KMS-11 (cell line): ENCODE measurements around the gene GALNT17.
"Not testable (repeated sequence)": the region's sequence is repeated elsewhere in the genome, so short reads cannot be mapped to it uniquely, and the experiment has no call there.

Experiments used
- H2AFZ ChIP-seq: fragments of 200-600 bp; sonication (generic); 2 replicates; pipeline ENCODE4 v1.6.1; 2016; ENCODE audit warnings: antibody characterized with exemption, mixed run types, low read depth
- H3K27ac ChIP-seq: fragments of 200-600 bp; sonication (generic); 2 replicates; pipeline ENCODE4 v1.6.1; 2016; ENCODE audit warnings: mild to moderate bottlenecking, mixed run types
- H3K27me3 ChIP-seq: fragments of 200-600 bp; sonication (generic); 2 replicates; pipeline ENCODE4 v1.6.1; 2017; ENCODE audit warnings: mild to moderate bottlenecking, low read depth, mixed run types, moderate library complexity; ENCODE audit not compliant: insufficient read depth
- H3K36me3 ChIP-seq: fragments of 200-600 bp; sonication (generic); 2 replicates; pipeline ENCODE4 v1.6.1; 2017; ENCODE audit warnings: mild to moderate bottlenecking, mixed run types; ENCODE audit not compliant: insufficient read depth
- H3K4me1 ChIP-seq: fragments of 200-600 bp; sonication (generic); 2 replicates; pipeline ENCODE4 v1.6.1; 2016; ENCODE audit warnings: mild to moderate bottlenecking, low read depth, mixed run types; ENCODE audit not compliant: poor library complexity, severe bottlenecking
- H3K4me2 ChIP-seq: fragments of 200-600 bp; sonication (generic); 2 replicates; pipeline ENCODE4 v1.7.0; 2016; ENCODE audit warnings: mild to moderate bottlenecking, mixed run types
- H3K4me3 ChIP-seq: fragments of 200-600 bp; sonication (generic); IDR thresholded peaks from 2 replicates; pipeline ENCODE4 v1.6.1; 2017; ENCODE audit warnings: low read depth, low read length, mixed read lengths; ENCODE audit not compliant: insufficient read depth
- H3K79me2 ChIP-seq: fragments of 200-600 bp; sonication (generic); 2 replicates; pipeline ENCODE4 v1.6.1; 2016; ENCODE audit warnings: low read depth, mixed run types; ENCODE audit not compliant: insufficient read depth
- H3K9ac ChIP-seq: fragments of 200-600 bp; sonication (generic); 2 replicates; pipeline ENCODE4 v1.6.1; 2016; ENCODE audit warnings: mild to moderate bottlenecking, mixed run types
- H4K20me1 ChIP-seq: fragments of 200-600 bp; sonication (generic); 2 replicates; pipeline ENCODE4 v1.6.1; 2016; ENCODE audit warnings: mild to moderate bottlenecking, mixed run types; ENCODE audit not compliant: insufficient read depth
- TF ChIP-seq, protein P1 (sequence below): fragments of 200-600 bp; sonication (generic); conservative IDR thresholded peaks from 2 replicates; pipeline ENCODE4 v1.6.1; 2017; ENCODE audit warnings: low read depth, mild to moderate bottlenecking, antibody characterized with exemption, low read length, moderate library complexity, mixed read lengths

Gene GALNT17

DNA sequence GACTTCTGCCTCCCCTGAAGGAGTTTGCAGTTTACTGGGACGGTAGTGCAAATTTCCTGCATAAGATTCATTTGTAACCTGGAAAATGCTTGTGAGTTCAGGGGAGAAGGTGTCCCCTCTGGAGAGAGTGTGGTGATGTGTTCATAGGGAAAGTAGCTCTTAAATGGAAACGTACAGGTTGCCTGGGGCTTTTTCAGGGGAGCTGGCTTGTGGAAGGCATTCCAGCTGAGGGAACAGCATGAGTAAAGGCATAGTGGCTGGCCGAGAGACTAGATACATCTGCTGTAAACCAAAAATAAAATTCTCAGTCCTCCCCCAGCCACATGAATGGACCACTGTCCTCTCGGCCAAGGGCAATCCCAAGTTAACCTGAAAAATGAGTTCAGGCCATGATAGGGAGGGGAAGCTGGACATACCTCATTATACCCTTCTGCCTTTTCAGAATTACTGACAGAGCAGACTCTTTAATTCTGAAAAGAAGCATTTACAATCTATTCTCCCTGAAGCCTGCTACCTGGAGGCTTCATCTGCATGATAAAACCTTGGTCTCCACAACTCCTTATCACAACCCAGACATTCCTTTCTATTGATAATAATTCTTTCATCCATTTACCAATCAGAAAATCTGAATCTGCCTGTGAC lies 123.7 kb downstream of the GALNT17 start:
- Histone ChIP-seq H3K79me2 (no peaks in the 10 kb centered on the region), H3K4me1 (no peaks in the 10 kb centered on the region), H3K36me3 (no peaks in the 10 kb centered on the region), H3K4me3 (no peak overlapping the region), H3K27me3 (no peaks in the 10 kb centered on the region), H3K4me2 (no peak overlapping the region), H2AFZ (no peak overlapping the region), H4K20me1 (no peaks in the 10 kb centered on the region), H3K27ac (no peak overlapping the region), H3K9ac (no peak overlapping the region)
- TF ChIP-seq, protein P1, sequence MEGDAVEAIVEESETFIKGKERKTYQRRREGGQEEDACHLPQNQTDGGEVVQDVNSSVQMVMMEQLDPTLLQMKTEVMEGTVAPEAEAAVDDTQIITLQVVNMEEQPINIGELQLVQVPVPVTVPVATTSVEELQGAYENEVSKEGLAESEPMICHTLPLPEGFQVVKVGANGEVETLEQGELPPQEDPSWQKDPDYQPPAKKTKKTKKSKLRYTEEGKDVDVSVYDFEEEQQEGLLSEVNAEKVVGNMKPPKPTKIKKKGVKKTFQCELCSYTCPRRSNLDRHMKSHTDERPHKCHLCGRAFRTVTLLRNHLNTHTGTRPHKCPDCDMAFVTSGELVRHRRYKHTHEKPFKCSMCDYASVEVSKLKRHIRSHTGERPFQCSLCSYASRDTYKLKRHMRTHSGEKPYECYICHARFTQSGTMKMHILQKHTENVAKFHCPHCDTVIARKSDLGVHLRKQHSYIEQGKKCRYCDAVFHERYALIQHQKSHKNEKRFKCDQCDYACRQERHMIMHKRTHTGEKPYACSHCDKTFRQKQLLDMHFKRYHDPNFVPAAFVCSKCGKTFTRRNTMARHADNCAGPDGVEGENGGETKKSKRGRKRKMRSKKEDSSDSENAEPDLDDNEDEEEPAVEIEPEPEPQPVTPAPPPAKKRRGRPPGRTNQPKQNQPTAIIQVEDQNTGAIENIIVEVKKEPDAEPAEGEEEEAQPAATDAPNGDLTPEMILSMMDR = no peak

DNA sequence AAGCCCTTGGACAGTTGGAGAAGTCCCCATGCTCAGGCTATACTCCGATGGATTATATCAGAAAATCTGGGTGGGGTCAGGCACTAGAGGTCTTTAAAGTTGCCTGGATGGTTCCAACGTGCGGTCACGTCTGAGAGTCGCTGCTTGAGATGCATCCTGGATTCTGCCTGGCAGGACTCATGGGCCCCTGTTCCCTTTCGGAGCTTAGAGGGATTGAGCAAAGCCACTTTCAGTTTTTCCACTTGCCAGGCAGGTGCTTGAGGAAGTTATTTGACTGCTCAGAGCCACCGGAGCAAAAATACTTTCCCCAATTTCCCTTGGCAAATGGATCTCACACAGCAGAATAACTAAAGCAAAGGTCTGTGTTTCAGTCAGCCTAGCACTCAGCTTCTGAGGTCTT lies 129.1 kb downstream of the GALNT17 start:
- H3K9ac ChIP-seq = no peak overlapping the region
- H3K27ac ChIP-seq = no peak overlapping the region
- no peaks in the 10 kb centered on the region for H3K4me1 ChIP-seq
- TF ChIP-seq, protein P1 = no peak
- H3K4me2 ChIP-seq = no peak overlapping the region
- no peak overlapping the region for H3K4me3 ChIP-seq
- no peaks in the 10 kb centered on the region for H3K27me3 ChIP-seq
- H3K36me3 ChIP-seq = no peaks in the 10 kb centered on the region
- no peak overlapping the region for H2AFZ ChIP-seq
- H4K20me1 ChIP-seq = no peaks in the 10 kb centered on the region
- H3K79me2 ChIP-seq = no peaks in the 10 kb centered on the region

DNA sequence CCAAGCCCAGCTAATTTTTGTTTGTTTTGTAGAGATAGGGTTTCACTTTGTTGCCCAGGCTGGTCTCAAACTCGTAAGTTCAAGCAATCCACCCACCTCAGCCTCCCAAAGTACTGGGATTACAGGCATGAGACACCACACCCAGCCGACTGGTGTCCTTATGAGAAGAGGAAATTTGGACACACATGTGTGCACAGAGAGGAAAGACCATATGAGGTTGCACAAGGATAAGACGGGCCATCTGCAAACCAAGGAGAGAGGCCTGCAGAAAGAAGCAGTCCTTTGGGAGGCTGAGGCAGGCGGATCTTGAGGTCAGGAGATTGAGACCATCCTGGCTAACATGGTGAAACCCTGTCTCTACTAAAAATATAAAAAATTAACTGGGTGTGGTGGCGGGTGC lies 130.9 kb downstream of the GALNT17 start:
- H3K4me3 ChIP-seq, H3K36me3 ChIP-seq, H3K27me3 ChIP-seq, H4K20me1 ChIP-seq, H3K27ac ChIP-seq, H3K79me2 ChIP-seq, H2AFZ ChIP-seq, H3K4me1 ChIP-seq, H3K4me2 ChIP-seq, H3K9ac ChIP-seq: not testable (repeated sequence)

DNA sequence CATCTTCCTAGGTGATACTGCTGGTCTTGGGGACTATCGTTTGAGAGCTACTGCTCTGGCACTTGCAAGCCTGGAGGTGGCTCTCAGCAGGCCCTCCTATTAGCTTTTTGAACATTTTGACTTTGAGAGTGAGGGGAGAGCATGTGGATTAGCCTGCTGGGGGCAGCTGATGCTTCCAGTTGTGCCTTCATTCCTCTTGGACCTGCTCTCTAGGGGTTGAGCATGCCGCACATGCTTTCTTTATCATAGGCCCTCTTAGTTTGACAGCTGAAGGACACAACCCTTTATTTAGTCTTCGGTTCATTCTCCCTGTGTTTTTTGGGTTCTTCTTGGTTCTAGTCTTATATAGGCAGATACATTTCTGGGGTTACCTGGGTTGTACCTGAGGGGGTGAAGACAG lies 132.1 kb downstream of the GALNT17 start:
- Histone ChIP-seq H3K36me3 (no peaks in the 10 kb centered on the region), H3K27ac (no peak overlapping the region), H3K9ac (no peak overlapping the region), H3K4me1 (no peaks in the 10 kb centered on the region), H3K4me2 (no peak overlapping the region), H3K79me2 (no peaks in the 10 kb centered on the region), H2AFZ (no peak overlapping the region), H4K20me1 (no peaks in the 10 kb centered on the region), H3K27me3 (no peaks in the 10 kb centered on the region), H3K4me3 (no peak overlapping the region)
- TF ChIP-seq, protein P1 = no peak

DNA sequence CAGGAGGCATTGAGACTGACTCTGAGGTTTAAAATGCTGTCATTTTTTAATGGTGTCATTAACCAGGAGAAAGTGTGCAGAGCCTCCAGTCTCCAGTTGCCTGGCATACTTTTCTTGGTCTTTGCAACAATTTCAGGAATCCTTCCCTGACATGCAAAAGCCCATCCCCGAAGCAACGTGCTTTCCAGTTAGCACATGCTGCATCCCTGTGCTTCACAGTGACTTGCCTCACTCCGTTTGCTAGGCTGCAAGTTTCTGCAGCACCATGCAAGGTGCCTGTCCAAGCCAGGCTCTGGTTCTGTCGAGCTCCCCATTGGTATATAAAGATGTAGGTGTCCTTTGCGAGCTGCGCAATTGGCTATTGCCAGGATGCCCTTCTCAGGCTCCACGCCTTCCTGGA lies 135.0 kb downstream of the GALNT17 start:
- Histone ChIP-seq H3K4me2 (no peak overlapping the region), H3K4me3 (no peak overlapping the region), H2AFZ (no peak overlapping the region), H3K4me1 (no peaks in the 10 kb centered on the region), H3K27me3 (no peaks in the 10 kb centered on the region), H3K9ac (no peak overlapping the region), H3K36me3 (no peaks in the 10 kb centered on the region), H3K27ac (no peak overlapping the region), H4K20me1 (no peaks in the 10 kb centered on the region), H3K79me2 (no peaks in the 10 kb centered on the region)
- TF ChIP-seq, protein P1 = no peak
